Myocyte (in vitro differentiated cells): Measurements from ENCODE around the gene EMX1. TPM values are rescaled to one million over a fixed set of nuclear protein-coding genes. Genes with fewer than 3 reads are reported as not detected.

Source experiments
- DNase-seq: peaks from one replicate; pipeline ENCODE4 v3.0.0-alpha.2; 2012; ENCODE audit warnings: low read depth
- polyA plus RNA-seq: library from polyadenylated mRNA; unstranded; fragments of >200 nt; gene quantifications from one replicate; pipeline ENCODE4 v1.2.1, GENCODE V29; 2012; ENCODE audit warnings: missing spikeins
- total RNA-seq: library from RNA; depleted of rRNA; stranded (reverse); fragments of >200 nt; gene quantifications from 2 replicates; pipeline ENCODE4 v1.2.3, GENCODE V29; 2014

Gene EMX1
- not detected in 2 replicates for total RNA-seq
- polyA plus RNA-seq, result 0.03 TPM

DNA sequence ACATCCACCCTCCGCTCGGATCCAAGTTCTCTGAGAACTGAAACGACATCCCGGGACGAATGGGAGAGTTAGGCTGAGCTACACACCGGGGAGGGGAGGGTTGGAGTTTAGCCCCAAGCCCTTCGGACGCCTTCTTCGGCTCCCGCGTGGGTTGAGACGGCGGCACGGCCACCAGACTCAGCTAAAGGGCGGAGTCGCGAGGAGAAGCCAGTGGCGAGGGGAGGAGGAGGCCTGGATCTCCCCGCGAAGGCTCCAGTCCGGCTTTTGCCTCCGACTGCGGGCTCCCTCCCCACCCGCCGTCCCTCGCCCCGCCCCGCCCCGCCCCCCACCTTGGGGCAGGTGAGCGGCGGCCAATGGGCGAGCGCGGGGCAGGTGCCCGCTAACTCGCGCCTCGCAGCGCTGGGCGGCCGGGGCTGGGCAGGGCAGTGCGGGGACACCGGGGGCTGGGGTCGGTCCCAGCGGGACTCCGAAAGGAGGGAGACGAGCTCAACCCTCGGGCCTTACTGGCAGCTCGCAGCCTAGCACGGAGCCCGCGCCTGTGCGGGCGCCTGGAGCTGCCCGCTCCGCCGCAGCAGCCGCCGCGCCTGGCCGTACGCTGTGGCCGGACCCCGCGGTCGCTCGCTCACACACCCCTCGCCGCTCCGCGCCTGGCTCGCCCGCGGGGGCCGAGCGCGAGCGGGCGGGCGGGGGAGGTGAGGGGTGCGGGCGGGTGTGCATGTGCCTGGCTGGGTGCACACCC lies at the start of gene EMX1:
Gene EMX1, plus strand, starts transcription at position 382 of the 739 bp plus-strand sequence. Its CDS starts 334 bp downstream, at position 716.
- no peak for DNase-seq

GRCh38 chr2:72871060-72871459 lies 46.3 kb upstream of the EMX1 start:
- no peak for DNase-seq

- no peak for DNase-seq
Observed at GRCh38 chr2:72871880-72872279, 45.4 kb upstream of the EMX1 start.

DNA sequence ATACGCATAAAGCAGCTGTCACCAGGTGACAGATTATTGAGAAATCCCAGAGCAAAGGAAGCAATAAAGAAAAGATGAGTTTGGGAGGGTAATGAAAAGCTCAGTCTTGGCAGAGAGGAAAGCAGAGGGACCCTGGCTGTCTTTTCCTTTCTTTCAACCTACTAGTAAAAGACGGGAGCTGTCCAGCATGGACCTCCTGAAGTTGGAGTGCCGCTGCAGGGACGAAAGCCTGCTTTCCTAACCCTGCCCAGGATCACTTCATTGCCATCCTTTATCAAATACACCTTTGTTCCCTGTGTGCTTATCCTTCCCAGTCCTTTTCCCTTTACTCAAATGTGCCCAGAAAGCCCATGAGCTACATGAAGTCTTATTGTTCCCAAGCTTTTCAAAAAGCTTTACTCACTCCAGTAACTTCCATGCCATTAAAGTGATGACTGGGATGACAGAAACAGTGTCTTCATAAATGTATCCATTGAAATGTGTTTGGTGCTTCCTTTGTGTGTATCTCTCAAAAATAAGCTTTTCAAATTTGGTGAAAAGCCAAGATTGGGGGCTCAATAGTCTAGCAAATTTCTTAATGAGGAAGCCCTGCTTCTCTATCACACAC lies 33.9 kb upstream of the EMX1 start:
- DNase-seq, result peak; percentile 74

DNA sequence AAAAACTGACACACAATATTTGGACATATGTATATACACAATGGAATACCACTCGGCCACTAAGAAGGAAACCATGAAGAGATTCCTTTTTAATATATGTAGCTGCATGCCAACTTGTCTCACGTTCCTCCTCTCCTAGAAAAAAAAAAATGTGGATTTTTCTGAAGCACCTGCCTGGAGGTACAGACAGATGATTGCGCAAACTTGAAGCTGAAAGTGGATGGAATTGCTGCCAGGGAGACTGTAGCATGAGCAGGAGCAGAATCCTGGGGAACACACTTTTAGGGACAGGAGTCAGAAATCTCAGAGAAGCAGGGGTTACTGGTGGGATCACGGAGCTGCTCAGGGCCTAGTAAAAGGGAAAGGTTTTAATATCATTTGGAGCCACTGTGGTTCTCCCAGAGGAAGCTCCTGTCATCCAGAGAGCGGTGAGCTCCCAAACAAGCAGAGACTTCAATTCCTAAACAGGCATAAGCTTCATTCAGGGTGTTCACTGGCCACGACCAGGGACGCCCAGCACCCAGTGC lies 30.8 kb upstream of the EMX1 start:
- no peak for DNase-seq

GRCh38 chr2:72887032-72887739 lies 30.1 kb upstream of the EMX1 start, which contains the start of gene SPR:
Gene SPR, plus strand, starts transcription at chr2:72887408. Its CDS starts 25 bp downstream, at chr2:72887433.
- DNase-seq, result peak; percentile 78

DNA sequence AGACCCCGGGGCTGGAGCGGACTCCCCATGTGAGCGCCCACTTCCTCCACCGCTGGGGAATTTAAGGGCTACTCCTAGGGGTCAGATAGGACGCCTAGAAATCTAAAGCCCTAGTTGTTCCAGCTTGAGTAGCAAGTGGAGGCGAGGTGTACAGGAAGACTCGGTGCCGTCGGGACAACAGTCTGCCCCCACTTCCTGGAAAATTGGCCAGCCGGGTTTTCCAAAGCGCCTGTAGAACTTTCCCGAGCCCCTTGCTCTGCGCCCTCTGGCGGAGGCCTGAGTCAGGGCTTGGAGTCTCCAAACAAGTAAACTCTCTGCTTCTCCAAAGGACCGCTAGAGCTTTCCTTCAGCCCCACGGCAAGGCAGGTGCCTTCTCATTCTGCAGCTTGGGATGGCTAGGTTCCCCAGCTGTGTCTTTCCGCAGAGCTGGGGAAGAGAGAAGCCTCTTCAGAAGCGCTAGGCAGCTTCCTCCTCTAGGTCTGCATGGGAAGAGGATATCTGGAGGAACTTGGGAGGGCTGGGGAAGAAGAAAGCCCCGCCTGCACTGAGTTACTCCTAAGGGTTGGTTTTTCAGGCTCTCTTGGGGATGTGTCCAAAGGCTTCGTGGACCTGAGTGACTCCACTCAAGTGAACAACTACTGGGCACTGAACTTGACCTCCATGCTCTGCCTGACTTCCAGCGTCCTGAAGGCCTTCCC lies 29.4 kb upstream of the EMX1 start:
- peak; percentile 95 for DNase-seq

- DNase-seq, result no peak
Observed at GRCh38 chr2:72888438-72889202, 28.7 kb upstream of the EMX1 start.

- DNase-seq, result no peak
Observed at GRCh38 chr2:72889991-72890390, 27.3 kb upstream of the EMX1 start.

DNA sequence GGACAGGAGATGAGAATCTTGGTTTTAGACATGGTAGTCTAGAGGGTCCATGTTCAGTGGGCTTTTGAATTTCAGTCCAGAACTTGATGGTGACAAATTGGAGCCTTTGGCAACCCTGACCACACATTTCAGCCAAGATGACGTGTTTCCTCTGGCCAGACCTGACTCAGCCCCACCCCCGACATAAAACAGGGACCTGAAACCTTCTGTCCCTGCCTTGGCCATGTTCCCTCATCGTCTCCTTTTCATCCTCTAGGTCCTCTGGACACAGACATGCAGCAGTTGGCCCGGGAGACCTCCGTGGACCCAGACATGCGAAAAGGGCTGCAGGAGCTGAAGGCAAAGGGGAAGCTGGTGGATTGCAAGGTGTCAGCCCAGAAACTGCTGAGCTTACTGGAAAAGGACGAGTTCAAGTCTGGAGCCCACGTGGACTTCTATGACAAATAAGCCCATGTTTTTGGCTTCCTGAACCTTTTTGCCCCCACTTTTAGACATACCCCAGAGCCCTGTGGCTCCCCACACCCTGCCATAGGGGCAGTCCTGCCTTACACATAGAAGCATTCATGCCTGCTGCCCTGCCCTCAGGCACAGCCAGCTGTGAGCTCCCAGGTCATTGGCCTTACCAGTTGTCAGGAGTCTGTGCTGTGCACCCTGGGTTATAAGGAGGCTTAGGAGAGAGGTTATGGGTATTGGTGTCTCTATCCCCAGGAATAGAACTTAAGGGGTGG lies 26.1 kb upstream of the EMX1 start:
- no peak for DNase-seq

DNA sequence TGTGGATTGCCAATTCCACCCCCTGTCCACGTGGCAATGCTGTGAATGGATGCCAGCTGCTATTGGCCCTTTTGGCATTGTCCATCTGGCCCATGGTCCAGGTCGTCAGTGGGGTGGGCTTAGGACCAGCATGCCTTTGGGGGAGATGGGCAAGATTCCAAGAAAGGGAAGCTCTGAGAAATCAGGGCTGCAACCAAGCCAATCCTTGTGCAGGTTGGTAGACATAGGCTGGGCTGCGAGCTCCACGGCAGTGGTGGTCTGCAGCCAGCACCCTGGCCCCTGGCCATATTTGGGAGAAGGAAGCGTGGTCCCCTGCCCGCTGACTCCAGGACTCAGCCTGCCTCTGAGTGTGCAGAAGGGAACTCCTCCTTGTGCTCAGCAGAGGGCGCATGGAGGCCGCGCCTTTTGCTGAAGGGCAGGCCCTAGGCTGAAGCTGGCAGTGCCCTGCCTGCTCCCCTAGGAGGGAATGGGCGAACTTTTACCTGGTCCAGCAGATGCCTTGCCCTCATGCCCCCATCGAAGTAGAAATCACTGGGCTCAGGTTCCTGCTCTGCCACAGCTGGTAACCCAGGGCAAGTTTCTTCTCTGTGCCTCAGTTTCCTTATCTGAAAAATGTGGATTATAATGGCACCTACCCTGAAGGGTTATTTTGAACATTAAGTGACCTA lies 24.7 kb upstream of the EMX1 start:
- peak; percentile 76 for DNase-seq

GRCh38 chr2:72893594-72894319 lies 23.6 kb upstream of the EMX1 start:
- DNase-seq, result peak; percentile 70

GRCh38 chr2:72894514-72894913 lies 22.8 kb upstream of the EMX1 start:
- DNase-seq, result no peak

DNA sequence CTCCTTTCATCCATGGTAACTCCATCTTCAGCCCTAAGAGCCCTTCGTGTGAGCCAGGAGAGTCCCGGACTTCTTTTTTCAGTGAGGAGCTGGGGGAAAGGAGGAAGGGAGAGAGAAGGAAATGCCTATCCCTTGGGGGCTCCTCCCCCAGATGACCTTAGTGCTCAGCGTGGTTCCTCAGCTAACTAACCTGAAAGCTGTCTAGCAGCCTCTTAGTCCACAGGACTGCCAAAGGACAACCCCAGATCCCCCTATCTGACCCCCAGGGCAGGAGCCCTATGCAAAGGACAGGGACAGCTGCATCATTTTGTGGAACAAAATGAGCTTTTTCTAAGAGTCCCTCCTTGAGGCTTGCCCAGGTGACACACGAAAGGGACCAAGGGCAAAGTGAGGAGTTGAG lies 22.2 kb upstream of the EMX1 start:
- DNase-seq, result no peak

GRCh38 chr2:72895759-72896281 lies 21.5 kb upstream of the EMX1 start:
- DNase-seq, result no peak

DNA sequence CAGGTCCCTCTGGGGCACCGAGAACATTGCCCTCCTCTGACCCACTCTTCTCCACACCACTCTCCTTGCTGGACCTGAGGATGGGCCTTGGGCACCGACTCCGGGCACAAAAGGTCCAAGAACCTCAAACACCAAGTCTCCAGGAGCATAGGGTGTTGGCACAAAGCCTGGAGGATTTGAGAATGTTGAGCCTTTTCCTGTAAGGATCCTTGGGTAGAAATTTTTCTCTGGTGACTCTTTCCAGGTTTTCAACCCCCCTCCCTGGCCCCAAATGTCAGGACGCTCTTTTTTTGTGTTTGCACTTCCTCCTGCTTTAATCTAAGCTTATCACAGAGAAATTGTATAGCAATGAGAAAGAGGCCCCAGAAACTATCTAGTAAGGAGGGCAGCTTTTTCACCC lies 20.9 kb upstream of the EMX1 start:
- DNase-seq, result no peak

GRCh38 chr2:72897785-72898584 lies 19.3 kb upstream of the EMX1 start:
- DNase-seq, result no peak

- no peak for DNase-seq
Observed at GRCh38 chr2:72898585-72898906, 18.8 kb upstream of the EMX1 start.
